NCI-H2029 (cell line): ENCODE data around the gene CARMIL3.

ENCODE experiments used
- DNase-seq: peaks from one replicate; lab custom pipeline; 2025; lab: John Stamatoyannopoulos, UW

The CARMIL3 gene

DNA sequence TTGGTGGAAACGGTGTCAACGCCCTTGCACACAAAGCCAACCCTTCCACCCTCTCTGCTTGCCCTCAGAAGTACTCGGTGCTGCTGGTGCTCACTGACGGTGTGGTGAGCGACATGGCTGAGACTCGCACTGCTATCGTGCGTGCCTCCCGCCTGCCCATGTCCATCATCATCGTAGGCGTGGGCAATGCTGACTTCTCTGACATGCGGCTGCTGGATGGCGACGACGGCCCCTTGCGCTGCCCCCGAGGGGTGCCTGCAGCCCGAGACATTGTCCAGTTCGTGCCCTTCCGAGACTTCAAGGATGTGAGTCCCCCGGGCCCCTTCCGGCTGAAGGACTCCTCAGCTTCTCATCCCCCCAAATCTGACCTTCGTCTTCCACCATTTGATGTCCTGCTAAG, 25.3 kb downstream of the CARMIL3 start:
- no peak for DNase-seq

GRCh38 chr14:24078146-24078545, 26.3 kb downstream of the CARMIL3 start:
- DNase-seq: no peak

DNA sequence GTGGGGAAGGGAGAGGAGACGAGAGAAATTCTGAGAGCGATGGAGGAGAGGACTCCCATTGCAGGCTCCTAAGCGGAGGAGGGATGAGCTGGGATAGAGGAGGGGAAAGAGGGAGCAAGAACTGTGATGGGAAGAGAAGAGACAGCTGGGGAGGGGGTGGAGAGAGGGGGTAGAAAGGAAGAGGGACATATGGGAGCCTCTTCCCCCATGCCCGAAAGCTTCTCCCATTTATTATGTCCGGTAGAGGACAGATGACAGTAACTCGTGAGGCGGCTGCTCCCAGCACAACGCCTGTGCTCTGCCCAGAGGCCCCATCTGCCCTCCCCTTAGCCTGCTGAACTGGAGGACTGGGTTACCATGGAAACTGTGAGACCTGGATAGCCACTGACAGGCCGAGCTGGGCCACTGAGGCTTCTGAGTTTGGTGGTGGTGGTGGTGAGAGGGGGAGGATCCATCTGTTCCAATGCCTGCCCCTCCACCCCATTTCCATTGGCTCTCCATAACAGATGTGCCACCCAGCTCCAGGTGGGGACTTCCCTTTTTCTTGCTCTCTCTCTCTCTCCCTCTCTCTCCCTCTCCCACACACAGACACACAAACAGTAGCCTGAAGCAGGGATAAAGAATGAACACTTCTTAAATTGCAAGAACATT, 27.8 kb downstream of the CARMIL3 start:
- no peak for DNase-seq

GRCh38 chr14:24080142-24080530, 28.3 kb downstream of the CARMIL3 start:
- no peak for DNase-seq

GRCh38 chr14:24080888-24081738, 29.3 kb downstream of the CARMIL3 start:
- DNase-seq: no peak

DNA sequence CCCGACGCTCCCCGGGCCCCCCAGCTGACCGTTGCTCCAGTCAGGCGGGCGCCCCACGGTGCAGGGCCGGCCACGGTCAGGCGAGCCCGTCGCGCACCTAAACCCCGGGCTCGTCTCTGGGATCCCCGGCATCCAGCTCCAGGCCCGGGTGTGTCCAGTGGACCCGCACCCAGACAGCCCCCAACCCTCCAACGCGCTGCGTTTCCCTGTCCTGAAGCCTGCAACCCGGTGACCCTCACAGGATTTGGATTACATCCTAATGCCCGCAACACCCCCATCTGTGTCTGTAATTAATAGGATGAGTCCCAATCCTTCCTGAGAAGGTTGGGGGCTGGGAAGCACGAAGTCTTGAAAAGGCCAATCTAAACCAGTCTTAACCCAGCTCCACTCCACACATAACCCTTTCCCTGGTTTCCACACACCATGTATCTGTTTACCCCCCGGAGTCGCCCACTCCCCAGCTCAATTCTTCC, 30.0 kb downstream of the CARMIL3 start:
- no peak for DNase-seq

- DNase-seq: no peak
Observed at GRCh38 chr14:24082411-24083080, 30.7 kb downstream of the CARMIL3 start.

DNA sequence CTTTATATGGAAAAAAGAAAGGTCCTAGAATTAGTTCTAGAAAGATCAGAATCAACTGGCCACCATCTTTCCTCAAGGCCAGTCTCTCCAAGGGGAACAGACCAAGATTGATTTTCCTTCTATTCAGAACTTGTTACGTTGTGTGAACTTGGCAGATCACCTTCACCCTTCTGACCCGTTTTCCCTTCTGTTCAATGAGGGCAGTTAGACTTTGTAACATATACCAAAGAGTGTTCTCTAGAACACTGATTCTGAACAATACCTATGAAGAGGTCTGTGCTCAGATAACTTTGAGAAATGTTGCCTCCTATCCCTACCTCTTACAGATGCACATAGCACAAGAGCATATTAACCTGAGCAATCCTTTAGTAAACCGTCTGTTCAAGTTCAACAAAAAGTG, 31.7 kb downstream of the CARMIL3 start:
- DNase-seq: no peak

GRCh38 chr14:24084440-24084839, 32.6 kb downstream of the CARMIL3 start:
- DNase-seq: no peak

GRCh38 chr14:24085215-24085614, 33.4 kb downstream of the CARMIL3 start:
- no peak for DNase-seq

- DNase-seq: no peak
Observed at GRCh38 chr14:24086193-24086955, 34.6 kb downstream of the CARMIL3 start.

DNA sequence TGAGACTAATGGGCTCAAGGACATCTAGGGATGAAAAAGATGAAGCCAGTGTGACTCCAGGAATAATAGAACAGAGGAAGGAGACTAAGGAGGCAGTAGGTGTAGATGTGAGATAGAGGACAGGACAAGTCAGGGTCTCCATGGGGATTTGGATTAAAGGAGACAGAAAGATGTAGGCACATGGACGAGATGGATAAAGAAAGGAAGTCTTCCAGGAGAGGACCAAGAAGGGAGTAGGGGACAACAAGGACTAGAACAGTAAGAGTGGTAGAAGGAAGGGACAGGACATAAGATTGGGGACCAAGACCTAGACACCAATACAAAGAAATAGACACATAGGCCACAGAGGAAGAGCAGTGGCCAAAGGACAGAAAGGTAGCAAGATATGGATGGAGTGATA, 35.2 kb downstream of the CARMIL3 start:
- no peak for DNase-seq

GRCh38 chr14:24088095-24088494, 36.3 kb downstream of the CARMIL3 start:
- no peak for DNase-seq

- no peak for DNase-seq
Observed at GRCh38 chr14:24089890-24090289, 38.1 kb downstream of the CARMIL3 start.

DNA sequence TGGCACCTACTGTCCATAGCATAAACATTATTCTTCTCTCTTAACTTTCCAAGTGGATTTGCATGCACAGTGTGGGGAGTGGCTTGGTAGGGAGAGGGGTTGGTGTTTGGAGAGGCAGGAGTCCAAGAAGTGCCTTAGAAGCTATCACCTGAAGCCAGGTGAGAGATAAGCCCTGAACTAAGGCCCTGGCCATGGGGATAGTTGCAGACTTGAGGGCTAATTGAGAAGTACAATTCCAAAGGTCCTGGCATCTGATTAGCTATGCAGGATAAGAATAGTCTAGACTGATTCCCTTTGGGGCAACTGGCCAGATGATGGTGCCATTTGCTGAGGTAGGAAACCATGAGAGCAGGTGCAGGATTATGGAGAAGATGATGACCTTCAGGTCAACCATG, 40.3 kb downstream of the CARMIL3 start:
- DNase-seq: no peak

GRCh38 chr14:24092505-24093206, 40.8 kb downstream of the CARMIL3 start:
- DNase-seq: no peak

- no peak for DNase-seq
Observed at GRCh38 chr14:24093207-24093900, 41.5 kb downstream of the CARMIL3 start.

DNA sequence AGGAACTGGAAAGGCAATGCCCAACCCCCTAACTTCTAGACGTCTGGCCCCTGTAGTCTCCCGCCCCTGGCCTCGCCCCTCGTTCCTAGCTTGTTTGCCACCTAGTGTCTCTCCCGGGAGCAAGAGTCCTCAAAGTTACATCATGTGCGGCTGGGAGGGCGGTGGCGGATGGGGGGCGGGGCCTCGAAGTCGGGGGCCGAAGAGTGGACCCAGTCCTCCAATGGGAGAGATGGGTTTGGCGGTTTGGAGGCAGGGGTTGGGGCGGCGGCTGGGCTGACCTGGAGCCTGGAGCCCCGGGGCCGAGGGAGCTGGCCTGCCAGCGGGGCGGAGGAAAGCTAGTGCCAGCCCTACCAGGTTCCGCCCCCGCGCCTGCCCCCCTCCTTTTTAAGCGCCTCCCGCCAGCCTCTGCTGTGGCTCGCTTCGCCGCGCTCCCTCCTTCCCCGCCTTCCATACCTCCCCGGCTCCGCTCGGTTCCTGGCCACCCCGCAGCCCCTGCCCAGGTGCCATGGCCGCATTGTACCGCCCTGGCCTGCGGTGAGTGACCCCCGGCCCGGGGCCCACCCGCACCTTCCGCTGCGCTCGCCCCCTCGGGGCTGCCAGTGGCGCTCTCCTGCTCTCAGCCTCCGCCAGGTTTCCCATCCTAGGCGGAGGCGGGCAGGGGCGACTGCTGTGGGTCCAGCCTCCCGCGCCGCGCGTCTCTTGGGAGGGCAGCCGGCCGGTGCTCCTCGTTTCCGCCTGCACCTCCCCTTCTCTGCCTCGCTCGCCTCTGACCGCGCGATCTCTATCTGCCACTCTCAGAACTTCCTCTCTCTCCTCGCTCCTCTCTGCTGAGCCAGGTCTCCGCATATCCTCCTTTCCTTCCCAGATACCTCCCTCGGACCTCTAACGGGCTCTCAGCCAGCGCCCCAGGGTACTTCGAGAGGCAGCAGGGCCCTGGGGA, 42.4 kb downstream of the CARMIL3 start, which contains the start of gene PCK2:
TSS of gene PCK2 (plus strand) at position 411 of the 940 bp plus-strand sequence. CDS start at position 506, 95 bp downstream.
- DNase-seq: peak; percentile 81

DNA sequence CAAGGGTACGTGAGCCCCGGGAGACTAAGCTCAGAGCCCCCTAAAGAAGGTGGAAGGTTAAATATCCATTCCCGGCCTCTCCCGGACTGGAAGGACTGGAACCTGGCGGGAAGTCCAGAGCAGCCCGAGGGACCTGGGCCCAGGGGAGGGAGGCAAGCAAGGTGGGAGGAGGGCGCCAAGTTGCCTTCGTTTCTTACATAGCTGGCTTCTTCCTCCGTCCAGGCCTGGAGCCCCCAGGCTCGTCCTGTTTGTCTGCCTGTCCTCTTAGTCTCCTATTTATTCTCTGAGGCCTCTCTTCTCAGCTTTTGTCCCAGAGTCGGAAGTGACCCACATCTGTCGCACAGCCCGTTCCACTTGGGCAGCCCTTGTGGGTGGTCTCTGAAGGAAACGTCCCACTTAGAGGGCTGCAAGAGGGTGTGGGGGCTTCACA, 43.0 kb downstream of the CARMIL3 start:
- DNase-seq: no peak
